Gastrocnemius medialis (tissue), 4 donors: ENCODE results near the gene KIF12.

ENCODE experiments used
- CTCF ChIP-seq, 5 experiments: fragments of 450-650 bp in 3 of 5; fragments of 200-600 bp in 2 of 5; sonication (generic) in 2 of 5; IDR thresholded peaks in 4 of 5; conservative IDR thresholded peaks in 1 of 5; 1 replicate in 4 of 5; 2 replicates in 1 of 5; pipeline ENCODE4 v1.5.1; 2016 to 2019; ENCODE audit warnings: antibody characterized with exemption in 5 of 5, mild to moderate bottlenecking in 3 of 5, moderate library complexity in 3 of 5
- POLR2A ChIP-seq, 2 donors: fragments of 450-650 bp; IDR thresholded peaks; one replicate each; pipeline ENCODE4 v1.6.1; 2017; ENCODE audit warnings: antibody characterized with exemption in 2 of 2, mild to moderate bottlenecking in 2 of 2, moderate library complexity in 2 of 2

GRCh38 chr9:114061292-114061691 is 37.8 kb downstream of the KIF12 start:
- no peak for TF ChIP-seq CTCF (IDR thresholded peaks at IDR 0.05 in 4 of 5, conservative IDR thresholded peaks at IDR 0.05 in 1 of 5)
- no peak for TF ChIP-seq POLR2A (IDR thresholded peaks at IDR 0.05)
